ENCODE measurements around the gene CETN2.

- TF ChIP-seq EZH2 (IDR thresholded peaks at IDR 0.05; ENCODE audit: insufficient read depth, poor library complexity, severe bottlenecking) (no peak), EZH2phosphoT487 (IDR thresholded peaks at IDR 0.05; ENCODE audit: insufficient read depth, low read depth) (no peak)
These were observed 46.6 kb upstream of the CETN2 start for GRCh38 chrX:152876931-152877840.

Data from GM23248 (cell line).